ENCODE results near the gene CNTNAP2.
A peak's percentile ranks its signal among the peaks of the same experiment; 100 is the strongest.
"Not testable (repeated sequence)": the region's sequence is repeated elsewhere in the genome, so short reads cannot be mapped to it uniquely, and the experiment has no call there.

Gene CNTNAP2

DNA sequence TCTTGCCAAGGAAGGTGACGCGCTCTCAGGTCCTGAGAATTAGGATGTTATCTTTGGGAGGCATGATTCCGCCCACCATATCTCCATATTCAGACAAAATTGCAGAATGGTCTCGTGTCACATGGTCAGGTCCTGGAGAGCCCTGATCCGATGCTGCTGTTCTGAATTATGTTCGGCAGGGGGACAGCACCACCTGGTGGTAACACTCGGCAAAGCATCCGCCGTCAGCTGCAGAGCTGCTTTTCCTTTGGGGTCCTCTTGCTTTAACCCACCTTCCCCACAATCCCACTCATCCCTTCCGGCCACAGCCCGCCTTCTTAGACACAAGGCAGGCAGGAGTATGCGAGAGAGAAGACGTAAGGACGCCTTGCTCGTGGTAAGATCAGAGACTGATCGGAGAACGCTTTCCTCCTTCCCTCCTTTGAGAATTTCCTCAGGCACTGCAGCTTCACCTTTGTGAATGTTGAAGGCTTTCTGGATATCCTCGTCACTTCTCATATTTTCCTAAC, 2146.2 kb downstream of the CNTNAP2 start:
- peak; percentile 28 for DNase-seq (ENCODE audit: low read depth)

GRCh38 chr7:148264933-148265557, 2148.4 kb downstream of the CNTNAP2 start:
- no peak for DNase-seq (ENCODE audit: low read depth)

GRCh38 chr7:148265896-148266295, 2149.3 kb downstream of the CNTNAP2 start:
- DNase-seq (ENCODE audit: low read depth), result no peak

DNA sequence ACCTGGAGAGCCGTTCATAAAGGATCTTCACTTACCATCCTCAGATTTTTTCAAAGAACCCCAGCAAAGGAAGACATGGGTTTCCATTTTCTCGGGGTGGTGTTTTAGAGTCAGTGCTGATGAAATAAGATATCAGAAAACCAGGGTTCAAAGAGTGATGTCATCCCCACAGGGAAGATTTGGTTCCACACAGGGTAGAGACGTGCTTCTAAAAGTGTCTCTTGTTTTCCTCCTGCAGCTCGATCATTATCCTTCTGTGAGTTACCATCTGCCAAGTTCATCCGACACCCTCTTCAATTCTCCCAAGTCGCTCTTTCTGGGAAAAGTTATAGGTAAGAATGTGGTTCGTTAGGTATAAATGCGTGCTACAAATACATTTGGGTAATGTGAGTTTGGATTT, 2150.2 kb downstream of the CNTNAP2 start:
- no peak for DNase-seq (ENCODE audit: low read depth)

- DNase-seq (ENCODE audit: low read depth), result no peak
Measured at GRCh38 chr7:148270576-148270975, 2154.0 kb downstream of the CNTNAP2 start.

GRCh38 chr7:148274118-148274517, 2157.5 kb downstream of the CNTNAP2 start:
- DNase-seq (ENCODE audit: low read depth), result no peak

DNA sequence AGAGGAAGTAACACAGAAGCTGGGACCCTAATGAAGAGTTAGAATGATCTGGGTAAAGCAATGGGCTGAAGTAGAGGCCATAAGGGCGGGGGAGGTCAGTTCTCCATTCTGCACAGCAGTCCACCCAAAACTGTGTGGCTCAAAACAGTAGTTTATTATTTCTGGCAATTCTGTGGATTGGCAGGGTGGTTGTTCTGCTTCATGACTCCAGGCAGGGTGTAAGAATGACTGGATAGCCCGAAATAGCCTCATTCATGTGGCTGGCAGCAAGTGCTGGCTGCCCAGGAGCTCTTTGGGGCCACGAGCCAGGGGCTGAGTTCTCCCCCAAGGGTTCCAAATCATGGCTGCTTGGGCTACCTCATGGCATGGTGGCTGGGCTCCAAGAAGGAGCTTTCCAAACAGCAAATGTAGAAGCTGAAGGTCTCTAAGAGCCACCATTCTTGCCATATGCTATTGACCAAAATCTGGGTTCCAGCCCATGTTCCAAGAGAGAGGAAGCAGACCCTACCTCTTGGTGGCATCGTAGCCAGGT, 2158.8 kb downstream of the CNTNAP2 start:
- no peak for DNase-seq (ENCODE audit: low read depth)

DNA sequence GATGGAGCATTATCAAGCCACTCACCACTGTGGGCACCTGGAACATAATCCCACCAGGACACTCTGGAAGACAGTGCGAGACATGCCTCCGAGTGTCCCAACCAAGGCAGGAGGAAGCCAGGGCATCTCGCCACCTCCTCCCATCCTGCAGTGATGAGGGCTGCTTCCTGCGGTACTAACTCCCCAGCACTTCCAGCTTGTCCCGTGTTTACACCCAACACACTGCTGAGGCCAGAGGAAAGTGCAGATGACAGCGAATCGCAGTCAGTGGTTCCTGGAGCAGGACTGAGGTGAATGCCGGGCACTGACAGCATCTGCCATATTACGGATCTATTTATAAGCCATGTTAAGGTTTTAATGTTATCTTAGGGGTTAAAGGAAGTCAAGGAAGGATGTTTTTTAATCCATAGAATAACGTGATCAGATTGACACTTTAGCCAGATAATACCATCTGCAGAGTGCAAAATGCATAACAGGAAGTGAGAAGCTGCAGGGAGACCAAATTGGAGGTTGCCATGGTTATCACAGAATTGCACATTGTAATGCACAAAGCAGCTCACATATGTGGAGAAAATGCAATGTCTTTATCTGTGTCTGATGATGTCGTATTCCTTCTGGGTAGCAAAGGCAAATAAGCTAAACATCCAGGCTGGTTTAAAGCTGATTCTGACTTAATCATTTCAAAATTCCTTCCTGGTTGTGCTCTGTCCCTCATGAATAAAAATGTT, 2159.9 kb downstream of the CNTNAP2 start:
- no peak for DNase-seq (ENCODE audit: low read depth)

GRCh38 chr7:148277042-148277660, 2160.6 kb downstream of the CNTNAP2 start:
- no peak for DNase-seq (ENCODE audit: low read depth)

DNA sequence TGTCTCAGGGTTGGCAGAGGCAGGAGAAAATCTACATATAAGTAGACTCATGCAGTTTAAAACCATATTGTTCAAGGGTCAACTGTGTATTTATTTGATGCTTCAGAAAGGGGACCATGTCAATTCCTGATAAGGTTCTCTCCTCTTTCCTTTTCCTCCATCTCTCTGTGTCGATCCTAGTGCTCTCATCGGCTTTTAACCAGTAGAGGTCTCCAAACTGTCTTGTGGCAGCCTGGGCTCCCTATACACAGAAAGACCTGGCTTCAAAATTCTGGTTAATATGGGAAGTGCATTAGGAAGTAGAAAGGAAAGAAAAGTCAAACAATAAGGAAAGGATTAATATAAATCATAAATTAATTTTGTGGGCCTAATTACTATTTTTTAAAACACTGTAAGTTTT, 2169.5 kb downstream of the CNTNAP2 start:
- DNase-seq (ENCODE audit: low read depth), result no peak

GRCh38 chr7:148287538-148287937, 2170.9 kb downstream of the CNTNAP2 start:
- no peak for DNase-seq (ENCODE audit: low read depth)

- DNase-seq (ENCODE audit: low read depth), result no peak
Measured at GRCh38 chr7:148288592-148289151, 2172.1 kb downstream of the CNTNAP2 start.

DNA sequence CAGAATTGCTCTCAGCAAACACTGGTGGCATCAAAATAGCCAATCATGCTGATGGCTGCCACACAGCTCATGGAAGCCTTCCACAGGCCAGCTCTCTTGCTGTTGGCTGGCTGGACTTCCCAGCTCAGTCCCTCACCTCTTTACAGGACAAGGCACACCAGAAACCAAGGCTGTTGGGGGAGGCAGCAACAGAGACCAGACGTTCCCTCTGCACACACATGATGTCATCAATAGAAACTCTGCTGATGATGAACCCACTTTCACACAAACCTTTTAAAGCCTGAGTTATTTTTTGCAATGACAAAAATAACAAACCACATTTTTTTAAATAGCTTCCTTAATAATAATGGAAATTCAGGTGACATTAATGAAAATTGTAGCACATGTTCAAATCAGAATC, 2173.0 kb downstream of the CNTNAP2 start:
- DNase-seq (ENCODE audit: low read depth), result no peak

DNA sequence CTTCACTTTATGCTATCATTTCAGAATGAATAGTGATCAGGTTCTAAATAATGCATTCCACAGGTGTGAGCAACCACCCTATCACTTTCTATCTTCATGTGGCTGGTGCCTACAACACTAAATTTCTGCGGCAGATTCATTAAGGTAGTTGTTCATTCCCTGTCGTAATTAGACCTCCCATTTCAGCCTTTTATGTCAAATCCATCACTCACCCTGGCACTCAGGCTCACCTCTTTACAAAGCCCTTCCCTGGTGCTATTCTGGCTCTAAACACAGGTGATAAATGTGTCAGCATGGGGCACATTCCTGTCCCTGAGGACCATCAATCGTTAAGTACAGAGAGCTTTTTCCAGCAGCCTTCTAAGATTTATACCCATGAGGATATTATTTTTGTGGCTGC, 2173.9 kb downstream of the CNTNAP2 start:
- no peak for DNase-seq (ENCODE audit: low read depth)

GRCh38 chr7:148291799-148292198, 2175.2 kb downstream of the CNTNAP2 start:
- no peak for DNase-seq (ENCODE audit: low read depth)

- no peak for DNase-seq (ENCODE audit: low read depth)
Measured at GRCh38 chr7:148296994-148297644, 2180.5 kb downstream of the CNTNAP2 start.

DNA sequence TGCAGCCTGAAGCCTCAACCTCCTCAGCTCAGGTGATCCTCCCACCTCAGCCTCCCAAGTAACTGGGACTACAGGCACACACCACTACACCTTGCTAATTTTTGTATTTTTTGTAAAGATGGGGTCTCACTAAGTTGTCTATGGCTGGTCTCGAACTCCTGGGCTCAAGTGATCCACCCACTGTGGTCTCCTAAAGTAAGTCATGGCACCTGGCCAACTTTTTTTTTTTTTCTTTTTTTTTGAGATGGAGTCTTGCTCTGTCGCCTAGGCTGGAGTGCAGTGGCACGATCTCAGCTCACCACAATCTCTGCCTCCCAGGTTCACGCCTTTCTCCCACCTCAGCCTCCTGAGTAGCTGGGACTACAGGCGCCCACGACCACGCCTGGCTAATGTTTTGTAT, 2182.2 kb downstream of the CNTNAP2 start:
- DNase-seq (ENCODE audit: low read depth), result not testable (repeated sequence)

DNA sequence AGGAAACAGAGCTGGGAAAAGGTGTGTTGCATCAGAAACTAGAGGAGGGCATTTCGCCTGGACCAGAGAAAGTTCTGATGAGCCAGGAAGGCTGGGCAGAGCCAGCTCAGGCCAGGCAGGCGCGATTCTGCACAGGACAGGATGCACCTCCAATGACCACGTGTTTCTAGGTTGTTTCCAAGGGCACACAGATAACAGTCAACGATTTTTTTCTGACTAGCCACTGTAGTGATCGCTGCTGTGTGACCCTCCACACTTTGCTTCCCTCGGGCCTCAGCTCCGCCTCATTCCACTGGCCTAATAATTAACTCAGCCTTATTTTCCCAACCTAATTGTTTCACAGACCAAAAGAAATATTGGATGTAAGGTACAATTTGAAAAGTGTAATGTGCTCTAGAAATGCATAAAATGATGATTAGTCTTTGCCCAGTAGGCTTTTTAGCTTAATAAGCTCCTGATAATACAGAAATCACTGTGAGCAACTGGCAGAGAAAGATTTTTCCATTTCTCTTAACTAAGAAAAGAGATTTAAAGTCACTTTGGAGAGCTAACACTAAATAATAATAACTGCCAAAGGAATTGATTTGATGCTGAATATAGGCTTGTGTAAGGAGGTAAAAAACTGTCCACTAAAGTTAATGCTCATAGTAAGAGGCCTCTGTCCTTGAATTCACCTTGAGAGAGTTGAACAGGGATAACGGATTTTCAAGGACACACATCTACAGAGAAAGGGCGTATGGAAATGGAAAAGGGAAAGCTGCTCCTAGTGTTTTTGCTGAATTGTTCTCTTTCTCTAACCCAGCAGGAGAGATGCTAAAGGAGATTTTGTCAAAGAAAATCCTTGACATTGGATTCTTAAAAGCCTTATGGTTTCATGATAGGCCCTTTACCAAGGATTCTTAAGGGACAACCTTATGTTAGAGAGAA, 2183.0 kb downstream of the CNTNAP2 start:
- no peak for DNase-seq (ENCODE audit: low read depth)

GRCh38 chr7:148302436-148302835, 2185.8 kb downstream of the CNTNAP2 start:
- DNase-seq (ENCODE audit: low read depth), result not testable (repeated sequence)

GRCh38 chr7:148303295-148304082, 2186.9 kb downstream of the CNTNAP2 start:
- DNase-seq (ENCODE audit: low read depth), result no peak
